ENCODE results near the gene RHOBTB1. TPM values are rescaled to one million over a fixed set of nuclear protein-coding genes. Genes with fewer than 3 reads are reported as not detected.

Gene RHOBTB1
- total RNA-seq, 1 donor from 2014 or later = 26.4 TPM

- Mint-ChIP-seq H3K27me3 (no peaks in the 10 kb centered on the region), H3K4me1 (ENCODE audit: unreplicated experiment) (peaks cover 31% of the 10 kb centered on the region), H3K36me3 (peaks cover 28% of the 10 kb centered on the region), H3K9me3 (no peaks in the 10 kb centered on the region), H3K27ac (no peak overlapping the region), H3K4me3 (no peak overlapping the region)
- TF ChIP-seq CTCF (conservative IDR thresholded peaks at IDR 0.05) = no peak
- no peak for DNase-seq (ENCODE audit: extremely low spot score, unreplicated experiment)
These were observed 7.0 kb downstream of the RHOBTB1 start for GRCh38 chr10:60937022-60937421.

- DNase-seq (ENCODE audit: extremely low spot score, unreplicated experiment) = no peak
- H3K36me3 Mint-ChIP-seq = peaks cover 31% of the 10 kb centered on the region
- no peak overlapping the region for H3K4me3 Mint-ChIP-seq
- peaks cover 11% of the 10 kb centered on the region for H3K4me1 Mint-ChIP-seq (ENCODE audit: unreplicated experiment)
- H3K9me3 Mint-ChIP-seq = no peaks in the 10 kb centered on the region
- TF ChIP-seq CTCF (conservative IDR thresholded peaks at IDR 0.05) = no peak
- H3K27me3 Mint-ChIP-seq = no peaks in the 10 kb centered on the region
- no peak overlapping the region for H3K27ac Mint-ChIP-seq
These were observed 9.5 kb downstream of the RHOBTB1 start for GRCh38 chr10:60934215-60935175.

GRCh38 chr10:60932756-60933155 is 11.2 kb downstream of the RHOBTB1 start:
- DNase-seq (ENCODE audit: extremely low spot score, unreplicated experiment) = no peak
- H3K27ac Mint-ChIP-seq = no peak overlapping the region
- no peak for TF ChIP-seq CTCF (conservative IDR thresholded peaks at IDR 0.05)
- H3K36me3 Mint-ChIP-seq = peaks cover 21% of the 10 kb centered on the region
- no peaks in the 10 kb centered on the region for H3K27me3 Mint-ChIP-seq
- peaks cover 2% of the 10 kb centered on the region for H3K4me1 Mint-ChIP-seq (ENCODE audit: unreplicated experiment)
- H3K9me3 Mint-ChIP-seq = peaks cover 2% of the 10 kb centered on the region
- H3K4me3 Mint-ChIP-seq = no peak overlapping the region

GRCh38 chr10:60930237-60930636 is 13.7 kb downstream of the RHOBTB1 start:
- Mint-ChIP-seq H3K9me3 (peaks cover 4% of the 10 kb centered on the region), H3K4me1 (ENCODE audit: unreplicated experiment) (no peaks in the 10 kb centered on the region), H3K36me3 (peaks cover 25% of the 10 kb centered on the region), H3K27me3 (no peaks in the 10 kb centered on the region), H3K4me3 (no peak overlapping the region), H3K27ac (no peak overlapping the region)
- TF ChIP-seq CTCF (conservative IDR thresholded peaks at IDR 0.05) = no peak
- DNase-seq (ENCODE audit: extremely low spot score, unreplicated experiment) = no peak

GRCh38 chr10:60921633-60922032 is 22.4 kb downstream of the RHOBTB1 start:
- H3K9me3 Mint-ChIP-seq = peaks cover 8% of the 10 kb centered on the region
- DNase-seq (ENCODE audit: extremely low spot score, unreplicated experiment) = no peak
- no peaks in the 10 kb centered on the region for H3K4me1 Mint-ChIP-seq (ENCODE audit: unreplicated experiment)
- no peak overlapping the region for H3K4me3 Mint-ChIP-seq
- no peaks in the 10 kb centered on the region for H3K27me3 Mint-ChIP-seq
- peaks cover 24% of the 10 kb centered on the region for H3K36me3 Mint-ChIP-seq
- H3K27ac Mint-ChIP-seq = no peak overlapping the region
- no peak for TF ChIP-seq CTCF (conservative IDR thresholded peaks at IDR 0.05)

All from type B pancreatic cell (in vitro differentiated cells).